ENCODE data around the gene ISG15.

The ISG15 gene

DNA sequence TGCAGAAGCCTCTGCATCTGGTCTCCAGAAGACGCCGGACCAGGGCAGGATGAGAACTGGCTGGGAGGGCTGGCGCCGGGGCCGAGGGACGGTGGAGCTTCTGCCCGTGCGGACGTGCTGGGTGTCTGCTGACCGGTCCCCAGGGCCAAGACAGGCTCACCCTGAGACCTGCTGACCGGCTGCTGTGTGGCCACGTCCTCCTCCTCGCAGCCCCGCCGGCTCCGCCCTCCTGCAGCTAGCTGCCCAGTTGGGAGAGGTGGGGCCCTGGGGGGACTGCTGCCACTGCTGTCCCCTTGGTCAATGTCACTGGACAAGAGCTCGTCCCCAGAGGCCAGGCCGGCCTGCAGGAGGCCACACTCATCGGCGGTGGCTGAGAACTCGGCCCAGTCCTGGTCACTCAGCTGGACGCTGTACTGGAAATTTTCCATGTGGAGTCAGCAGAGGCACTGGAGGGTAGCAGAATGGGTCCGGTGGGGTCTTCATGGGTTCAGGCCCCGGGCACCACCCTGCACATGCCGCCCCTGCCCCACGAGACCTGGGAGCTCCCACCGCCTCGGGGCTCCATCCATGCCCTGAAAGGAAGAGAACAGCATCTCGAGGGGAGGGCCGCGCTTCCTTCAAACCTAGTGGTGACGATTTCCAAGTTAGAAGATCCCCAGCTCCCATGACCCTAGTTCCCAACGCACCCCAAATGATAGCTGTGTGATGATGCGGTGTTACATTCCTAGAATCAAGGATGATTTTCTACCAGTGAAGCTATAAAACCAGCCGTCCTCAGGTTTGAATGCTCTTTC, 32.5 kb upstream of the ISG15 start:
- H3K4me3 ChIP-seq (ENCODE audit: control insufficient read depth, low read depth, low read length) = no peak overlapping the region
- no peak for DNase-seq (ENCODE audit: low read depth)
- TF ChIP-seq CTCF (conservative IDR thresholded peaks at IDR 0.05; ENCODE audit: control insufficient read depth, insufficient read depth, low read depth, low read length) = no peak

DNA sequence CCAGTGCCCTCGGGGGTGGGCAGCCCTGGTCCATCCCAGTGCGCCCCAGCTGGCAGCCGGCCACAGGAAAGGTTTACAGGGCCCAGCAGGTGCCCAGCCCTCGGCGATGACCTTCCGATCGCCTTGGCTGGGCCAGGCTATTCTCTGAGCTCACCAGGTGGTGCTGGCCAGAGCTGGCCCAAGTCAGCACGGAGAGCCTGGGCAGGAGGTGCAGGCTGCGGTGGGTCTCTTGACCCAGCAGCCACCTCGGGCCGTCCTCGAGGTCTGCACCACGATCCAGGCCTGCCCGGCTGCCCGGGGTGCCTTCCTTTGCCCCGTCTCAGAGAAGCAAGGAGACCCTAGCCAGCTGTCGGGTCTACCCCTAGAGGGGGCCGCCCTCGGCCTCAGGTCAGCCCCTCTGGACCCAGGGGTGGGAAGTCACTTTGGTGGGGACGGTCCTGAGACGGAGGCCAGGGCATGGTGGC, 31.8 kb upstream of the ISG15 start:
- TF ChIP-seq CTCF (conservative IDR thresholded peaks at IDR 0.05; ENCODE audit: control insufficient read depth, insufficient read depth, low read depth, low read length) = no peak
- DNase-seq (ENCODE audit: low read depth) = no peak
- no peak overlapping the region for H3K4me3 ChIP-seq (ENCODE audit: control insufficient read depth, low read depth, low read length)

DNA sequence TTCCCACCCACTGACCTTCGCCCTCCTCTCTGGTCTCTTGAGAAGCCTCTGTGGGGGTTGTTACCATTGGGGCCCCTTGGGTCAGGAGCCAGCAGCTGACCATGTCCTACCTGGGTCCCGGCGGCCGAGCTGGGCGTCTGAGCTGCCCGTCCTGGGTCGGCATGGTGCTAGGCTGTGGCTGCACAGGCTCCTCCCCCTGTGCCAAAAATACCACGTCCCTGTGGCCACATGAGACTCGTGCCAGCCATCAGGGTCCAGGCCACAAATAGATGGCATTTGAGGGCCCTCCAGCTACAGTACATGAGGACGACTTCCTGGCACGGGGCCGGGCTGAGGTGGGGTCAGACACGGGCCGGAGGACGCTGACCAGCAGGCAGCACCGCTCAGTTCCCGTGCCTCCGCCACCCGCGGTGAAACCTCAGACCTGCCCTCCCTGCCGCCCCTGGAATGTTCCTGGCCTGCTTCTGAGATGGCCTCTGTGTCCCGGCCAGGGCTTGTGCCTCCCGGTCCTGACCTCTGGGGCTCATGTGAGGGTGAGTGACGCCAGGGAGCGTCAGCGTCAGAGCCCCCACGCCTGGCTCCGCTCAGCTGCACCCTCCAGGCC, 31.2 kb upstream of the ISG15 start, which contains the start of gene PERM1:
PERM1 (minus strand) TSS at position 139 of the 604 bp plus-strand sequence. CDS start 1,064 bp downstream, outside the sequence.
- no peak for DNase-seq (ENCODE audit: low read depth)
- H3K4me3 ChIP-seq (ENCODE audit: control insufficient read depth, low read depth, low read length) = no peak within 1 kb of the TSS
- no peak for TF ChIP-seq CTCF (conservative IDR thresholded peaks at IDR 0.05; ENCODE audit: control insufficient read depth, insufficient read depth, low read depth, low read length)

GRCh38 chr1:982765-983436, 30.4 kb upstream of the ISG15 start:
- DNase-seq (ENCODE audit: low read depth) = no peak
- no peak for TF ChIP-seq CTCF (conservative IDR thresholded peaks at IDR 0.05; ENCODE audit: control insufficient read depth, insufficient read depth, low read depth, low read length)
- no peak overlapping the region for H3K4me3 ChIP-seq (ENCODE audit: control insufficient read depth, low read depth, low read length)

DNA sequence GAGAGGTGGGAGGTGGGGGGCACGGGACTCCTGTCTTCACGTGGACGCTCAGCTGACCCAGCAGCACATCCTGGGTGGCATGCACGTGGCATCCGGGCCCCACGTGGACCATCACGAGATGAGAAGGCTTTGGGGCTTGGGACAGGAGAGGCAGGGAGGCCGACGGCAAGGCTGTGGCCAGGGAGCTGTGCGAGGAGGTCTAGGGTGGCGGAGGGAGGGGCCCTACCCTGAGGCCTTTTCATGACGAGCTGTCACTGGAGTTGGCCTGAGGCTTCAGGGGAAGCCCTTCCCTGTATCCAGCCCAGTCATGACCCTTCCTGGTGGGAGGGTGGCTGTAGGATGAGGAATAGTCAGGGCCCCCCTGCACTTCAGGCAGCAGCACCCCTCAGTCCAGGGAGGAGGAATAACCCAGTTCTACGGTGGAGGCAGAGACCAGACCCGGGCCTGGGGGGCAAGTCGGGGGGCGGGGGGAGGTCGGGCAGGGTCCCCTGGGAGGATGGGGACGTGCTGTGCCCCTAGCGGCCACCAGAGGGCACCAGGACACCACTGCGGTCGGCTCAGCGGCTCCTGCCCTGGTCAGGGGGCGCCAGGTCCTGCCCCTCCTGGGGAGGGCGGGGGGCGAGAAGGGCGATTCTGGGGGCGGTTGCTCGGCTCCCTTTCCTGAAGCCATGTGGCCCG, 29.4 kb upstream of the ISG15 start:
- no peak overlapping the region for H3K4me3 ChIP-seq (ENCODE audit: control insufficient read depth, low read depth, low read length)
- no peak for DNase-seq (ENCODE audit: low read depth)
- TF ChIP-seq CTCF (conservative IDR thresholded peaks at IDR 0.05; ENCODE audit: control insufficient read depth, insufficient read depth, low read depth, low read length) = peak; percentile 65

DNA sequence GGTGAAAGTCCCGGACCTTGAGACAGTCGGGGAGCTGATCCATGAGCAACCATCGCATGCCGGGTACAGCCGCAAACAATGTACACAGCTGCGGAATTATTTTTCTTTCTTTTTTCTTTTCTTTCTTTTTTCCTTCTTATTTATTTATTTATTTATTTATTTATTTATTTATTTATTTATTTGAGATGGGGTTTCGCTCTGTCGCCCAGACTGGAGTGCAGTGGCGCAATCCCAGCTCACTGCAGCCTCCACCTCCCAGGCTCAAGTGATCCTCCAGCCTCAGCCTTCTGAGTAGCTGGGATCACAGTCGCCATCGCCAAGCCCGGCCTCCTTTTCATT, 28.9 kb upstream of the ISG15 start:
- DNase-seq (ENCODE audit: low read depth) = no peak
- no peak overlapping the region for H3K4me3 ChIP-seq (ENCODE audit: control insufficient read depth, low read depth, low read length)
- no peak for TF ChIP-seq CTCF (conservative IDR thresholded peaks at IDR 0.05; ENCODE audit: control insufficient read depth, insufficient read depth, low read depth, low read length)

Data from fibroblast of mammary gland (primary cell).